B cell (primary cell): ENCODE measurements around the gene PDLIM5. TPM values are rescaled to one million over a fixed set of nuclear protein-coding genes. Genes with fewer than 3 reads are reported as not detected.

ENCODE experiments used
- ATAC-seq: fragments of 200-7000 bp; cut with Tn5 transposase; one replicate; pipeline ENCODE4 v1.10.0; 2021; ENCODE audit warnings: low read depth, mild to moderate bottlenecking, moderate number of reproducible peaks, moderate library complexity
- CTCF ChIA-PET: fragments of 350-600 bp; sonication (Branson Sonifier 250); formaldehyde crosslinking; loops from one replicate; lab custom pipeline; 2021; ENCODE audit warnings: antibody characterized with exemption, inconsistent platforms; lab: Charles Lee
- POLR2A ChIA-PET: fragments of 350-600 bp; sonication (Branson Sonifier 250); formaldehyde crosslinking; loops from one replicate; lab custom pipeline; 2021; ENCODE audit warnings: antibody characterized with exemption; lab: Charles Lee
- DNase-seq: peaks from one replicate; pipeline ENCODE4 v3.0.0; 2013
- H2AFZ ChIP-seq: 2 replicates; pipeline ENCODE4 v1.6.1; 2012; ENCODE audit warnings: mild to moderate bottlenecking, low read depth, low read length; ENCODE audit not compliant: insufficient read depth, poor library complexity, severe bottlenecking
- H3K27ac ChIP-seq, 2 donors: 1 replicate in 1 of 2; 2 replicates in 1 of 2; pipeline ENCODE4 v1.5.1; 2012 to 2013; ENCODE audit warnings: low read length in 2 of 2, mild to moderate bottlenecking in 2 of 2, moderate library complexity in 1 of 2
- H3K27me3 ChIP-seq, 4 experiments: fragments of 200-600 bp in 1 of 4; sonication (generic) in 1 of 4; replicated peaks in 1 of 4; 1 replicate in 2 of 4; 2 replicates in 2 of 4; pipeline versions ENCODE4 v1.6.1 to v1.7.0; 2013 to 2016; ENCODE audit warnings: low read length in 3 of 4, mild to moderate bottlenecking in 2 of 4, mixed read lengths in 1 of 4, moderate library complexity in 1 of 4; ENCODE audit not compliant: insufficient read depth in 4 of 4, control insufficient read depth in 3 of 4; ENCODE audit errors: control extremely low read depth in 1 of 4
- H3K36me3 ChIP-seq, 2 experiments: replicated peaks in 1 of 2; 1 replicate in 1 of 2; 2 replicates in 1 of 2; pipeline versions ENCODE4 v1.6.1 to v1.7.1; 2013; ENCODE audit warnings: low read length in 1 of 2; ENCODE audit not compliant: insufficient read depth in 2 of 2, control insufficient read depth in 1 of 2; ENCODE audit errors: control extremely low read depth in 1 of 2, extremely low read depth in 1 of 2
- H3K4me1 ChIP-seq, 2 donors: fragments of 200-600 bp in 1 of 2; sonication (generic) in 1 of 2; 1 replicate in 1 of 2; 2 replicates in 1 of 2; pipeline versions ENCODE4 v1.5.1 to v1.6.1; 2013 to 2017; ENCODE audit warnings: low read length in 2 of 2; ENCODE audit not compliant: control insufficient read depth in 2 of 2, insufficient read depth in 2 of 2
- H3K4me2 ChIP-seq: replicated peaks from 2 replicates; pipeline ENCODE3; 2012; ENCODE audit warnings: mild to moderate bottlenecking, low read depth, low read length; ENCODE audit not compliant: poor library complexity, severe bottlenecking
- H3K4me3 ChIP-seq, 5 experiments: fragments of 200-600 bp in 1 of 5; sonication (generic) in 1 of 5; 1 replicate in 3 of 5; 2 replicates in 2 of 5; pipeline versions ENCODE4 v1.5.1 to v1.7.0; 2011 to 2016; ENCODE audit warnings: low read length in 4 of 5, mild to moderate bottlenecking in 4 of 5, low read depth in 2 of 5, control low read depth in 1 of 5, moderate library complexity in 1 of 5; ENCODE audit not compliant: insufficient read depth in 1 of 5; ENCODE audit errors: control extremely low read depth in 1 of 5, extremely low read depth in 1 of 5
- H3K79me2 ChIP-seq: fragments of 200-600 bp; sonication (generic); one replicate; pipeline ENCODE4 v1.6.0; 2016; ENCODE audit warnings: low read length; ENCODE audit not compliant: control insufficient read depth, insufficient read depth
- H3K9ac ChIP-seq: fragments of 200-600 bp; sonication (generic); 2 replicates; pipeline ENCODE4 v1.6.1; 2017; ENCODE audit warnings: mild to moderate bottlenecking, low read length, moderate library complexity
- H3K9me3 ChIP-seq, 3 donors: one replicate each; pipeline versions ENCODE4 v1.6.1 to v1.7.1; 2013; ENCODE audit warnings: low read length in 2 of 3; ENCODE audit not compliant: control insufficient read depth in 2 of 3, insufficient read depth in 1 of 3; ENCODE audit errors: control extremely low read depth in 1 of 3
- H4K20me1 ChIP-seq: 2 replicates; pipeline ENCODE4 v1.6.0; 2012; ENCODE audit warnings: mild to moderate bottlenecking, low read length; ENCODE audit not compliant: insufficient read depth, control insufficient read depth, poor library complexity, severe bottlenecking
- H3K27ac Mint-ChIP-seq: one replicate; pipeline ENCODE4 v1.8.0; 2021; ENCODE audit warnings: mixed read lengths
- H3K27me3 Mint-ChIP-seq: one replicate; pipeline ENCODE4 v1.8.0; 2021; ENCODE audit warnings: mixed read lengths
- H3K4me1 Mint-ChIP-seq: one replicate; pipeline ENCODE4 v1.8.0; 2021; ENCODE audit warnings: mixed read lengths
- H3K4me3 Mint-ChIP-seq: one replicate; pipeline ENCODE4 v1.8.0; 2021; ENCODE audit warnings: mixed read lengths
- H3K9me3 Mint-ChIP-seq: one replicate; pipeline ENCODE4 v1.8.0; 2022; ENCODE audit warnings: mixed read lengths; ENCODE audit not compliant: insufficient read depth
- CTCF ChIP-seq: fragments of 200-600 bp; IDR thresholded peaks from one replicate; pipeline ENCODE4 v1.8.0; 2022; ENCODE audit warnings: antibody characterized with exemption, mild to moderate bottlenecking
- EZH2 ChIP-seq: IDR thresholded peaks from 2 replicates; pipeline ENCODE4 v1.6.1; 2012; ENCODE audit warnings: borderline replicate concordance, low read depth, mild to moderate bottlenecking, moderate library complexity, low read length; ENCODE audit not compliant: insufficient read depth, poor library complexity, severe bottlenecking
- WGBS: methylation state at CpG from one replicate; pipeline ENCODE4 v1.1.5; 2013; ENCODE audit warnings: missing lambda C conversion rate; ENCODE audit not compliant: insufficient coverage; 5-methylcytosine and 5-hydroxymethylcytosine counted together
- intact Hi-C: fragments of 100-400 bp; cut with micrococcal nuclease; formaldehyde crosslinking; loops from one replicate; pipeline ENCODE4 v1.10.0; 2022
- polyA plus RNA-seq: library from polyadenylated mRNA; depleted of rRNA; stranded (reverse); fragments of >200 nt; gene quantifications from 2 replicates; pipeline ENCODE4 v1.2.3, GENCODE V29; 2012
- total RNA-seq, 2 donors: library from RNA; stranded (reverse); fragments of 120-200 nt in 1 of 2; gene quantifications; 1 replicate in 1 of 2; 2 replicates in 1 of 2; pipeline versions ENCODE4 v1.2.3 to v1.2.4, GENCODE V29; 2013 to 2022

The PDLIM5 gene
- total and polyA plus RNA-seq, 2 donors (not counting 1 experiment from before 2014, with no cell fraction given), result 24.0 to 30.2 TPM

GRCh38 chr4:94581766-94582165, 130.0 kb downstream of the PDLIM5 start:
- H3K4me2 ChIP-seq, result no peak overlapping the region
- H3K4me3 Mint-ChIP-seq, result no peak overlapping the region
- WGBS, result no CpG with 5 or more reads among the region's 2 CpGs
- H3K27ac ChIP-seq, result no peak overlapping the region
- H3K27me3 ChIP-seq, result no peaks in the 10 kb centered on the region
- no peaks in the 10 kb centered on the region for H3K4me1 ChIP-seq
- H3K79me2 ChIP-seq, result no peaks in the 10 kb centered on the region
- no peaks in the 10 kb centered on the region for H3K9me3 Mint-ChIP-seq
- H2AFZ ChIP-seq, result no peak overlapping the region
- ChIA-PET POLR2A (no interaction called here), CTCF (no interaction called here)
- peaks cover 1 to 7% of the 10 kb centered on the region in 2 experiments for H3K36me3 ChIP-seq
- no peaks in the 10 kb centered on the region for H3K9me3 ChIP-seq
- DNase-seq (no peak), ATAC-seq (no peak)
- no peak overlapping the region for H3K4me3 ChIP-seq
- no peaks in the 10 kb centered on the region for H3K27me3 Mint-ChIP-seq
- no peaks in the 10 kb centered on the region for H3K4me1 Mint-ChIP-seq
- no peak overlapping the region for H3K9ac ChIP-seq
- H3K27ac Mint-ChIP-seq, result no peak overlapping the region
- no peaks in the 10 kb centered on the region for H4K20me1 ChIP-seq
- intact Hi-C loops, result no loop called here
- no peak for TF ChIP-seq EZH2

- H3K27me3 Mint-ChIP-seq, result no peaks in the 10 kb centered on the region
- TF ChIP-seq EZH2 (no peak), CTCF (no peak)
Measured at GRCh38 chr4:94582517-94582916, 130.8 kb downstream of the PDLIM5 start.

More at GRCh38 chr4:94582517-94582916, 130.8 kb downstream of the PDLIM5 start:
- ChIA-PET CTCF (no interaction called here), POLR2A (no interaction called here)
- H3K9ac ChIP-seq, result no peak overlapping the region
- Mint-ChIP-seq H3K4me1 (no peaks in the 10 kb centered on the region), H3K4me3 (no peak overlapping the region), H3K27ac (no peak overlapping the region), H3K9me3 (no peaks in the 10 kb centered on the region)
- no peak for ATAC-seq
- no peak for DNase-seq
- intact Hi-C loops, result no loop called here
- no peaks in the 10 kb centered on the region for H3K79me2 ChIP-seq
- WGBS, result no CpG with 5 or more reads among the region's 2 CpGs
- H3K4me3 ChIP-seq, result no peak overlapping the region
- H3K4me1 ChIP-seq, result no peaks in the 10 kb centered on the region
- no peaks in the 10 kb centered on the region for H4K20me1 ChIP-seq
- no peak overlapping the region for H3K4me2 ChIP-seq
- H3K9me3 ChIP-seq, result no peaks in the 10 kb centered on the region
- no peak overlapping the region for H2AFZ ChIP-seq
- H3K27me3 ChIP-seq, result no peaks in the 10 kb centered on the region
- H3K27ac ChIP-seq, result no peak overlapping the region
- peaks cover 1 to 8% of the 10 kb centered on the region in 2 experiments for H3K36me3 ChIP-seq
